ENCODE measurements around the gene AOAH.

DNA sequence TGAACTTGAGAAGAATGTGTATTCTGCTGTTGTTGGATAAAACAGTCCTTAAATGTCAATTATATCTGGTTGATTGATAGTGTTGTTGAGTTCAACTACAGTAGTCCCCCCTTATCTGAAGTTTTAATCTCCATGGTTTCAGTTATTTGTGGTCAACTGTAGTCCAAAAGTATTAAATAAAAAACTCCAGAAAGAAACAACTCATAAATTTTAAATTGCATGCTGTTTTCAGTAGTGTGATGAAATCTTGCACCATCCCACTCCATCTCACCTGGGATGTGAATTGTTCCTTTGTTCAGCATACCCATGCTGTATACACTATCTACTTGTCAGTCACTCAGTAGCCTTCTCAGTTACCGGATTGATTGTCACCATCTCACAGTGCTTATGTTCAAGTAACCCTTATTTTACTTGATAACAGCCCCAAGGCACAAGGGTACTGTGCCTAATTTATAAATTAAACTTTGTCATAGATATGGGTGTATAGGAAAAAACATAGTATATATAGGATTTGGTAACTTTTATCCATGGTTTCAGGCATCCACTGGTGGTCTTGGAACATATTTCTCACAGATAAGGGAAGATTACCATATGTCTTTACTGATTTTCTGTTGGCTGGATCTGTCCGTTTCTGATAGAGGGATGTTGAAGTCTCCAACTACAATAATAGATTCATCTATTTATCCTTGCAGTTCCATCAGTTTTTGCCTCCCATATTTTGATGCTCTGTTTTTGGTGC lies 57.1 kb downstream of the AOAH start:
- TF ChIP-seq, protein P1, sequence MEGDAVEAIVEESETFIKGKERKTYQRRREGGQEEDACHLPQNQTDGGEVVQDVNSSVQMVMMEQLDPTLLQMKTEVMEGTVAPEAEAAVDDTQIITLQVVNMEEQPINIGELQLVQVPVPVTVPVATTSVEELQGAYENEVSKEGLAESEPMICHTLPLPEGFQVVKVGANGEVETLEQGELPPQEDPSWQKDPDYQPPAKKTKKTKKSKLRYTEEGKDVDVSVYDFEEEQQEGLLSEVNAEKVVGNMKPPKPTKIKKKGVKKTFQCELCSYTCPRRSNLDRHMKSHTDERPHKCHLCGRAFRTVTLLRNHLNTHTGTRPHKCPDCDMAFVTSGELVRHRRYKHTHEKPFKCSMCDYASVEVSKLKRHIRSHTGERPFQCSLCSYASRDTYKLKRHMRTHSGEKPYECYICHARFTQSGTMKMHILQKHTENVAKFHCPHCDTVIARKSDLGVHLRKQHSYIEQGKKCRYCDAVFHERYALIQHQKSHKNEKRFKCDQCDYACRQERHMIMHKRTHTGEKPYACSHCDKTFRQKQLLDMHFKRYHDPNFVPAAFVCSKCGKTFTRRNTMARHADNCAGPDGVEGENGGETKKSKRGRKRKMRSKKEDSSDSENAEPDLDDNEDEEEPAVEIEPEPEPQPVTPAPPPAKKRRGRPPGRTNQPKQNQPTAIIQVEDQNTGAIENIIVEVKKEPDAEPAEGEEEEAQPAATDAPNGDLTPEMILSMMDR (conservative IDR thresholded peaks at IDR 0.05; ENCODE audit: low read length): no peak
- no peak for TF ChIP-seq EZH2phosphoT487 (IDR thresholded peaks at IDR 0.05; ENCODE audit: borderline replicate concordance)

Measured in Loucy (cell line).